Measurements from ENCODE around the gene CYP4B1. TPM values are rescaled to one million over a fixed set of nuclear protein-coding genes. Genes with fewer than 3 reads are reported as not detected.

The CYP4B1 gene
- total RNA-seq, 2 experiments from 2014 or later, result not detected

- Histone ChIP-seq H3K4me1 (ENCODE audit: insufficient read depth, low read length, poor library complexity, severe bottlenecking) (no peaks in the 10 kb centered on the region), H3K4me3 (ENCODE audit: low read depth, low read length, poor library complexity, severe bottlenecking) (no peak overlapping the region), H2AFZ (ENCODE audit: low read length) (no peak overlapping the region), H3K9me2 (ENCODE audit: insufficient read depth, low read length) (no peaks in the 10 kb centered on the region), H3K4me2 (ENCODE audit: low read length) (no peak overlapping the region), H3K9me3 (ENCODE audit: low read length) (no peaks in the 10 kb centered on the region), H3K79me2 (ENCODE audit: insufficient read depth, low read depth, low read length) (no peaks in the 10 kb centered on the region), H4K20me1 (ENCODE audit: insufficient read depth, low read length) (no peaks in the 10 kb centered on the region), H3K36me3 (ENCODE audit: insufficient read depth, low read length) (no peaks in the 10 kb centered on the region), H3K27ac (ENCODE audit: low read depth, low read length, poor library complexity, severe bottlenecking) (no peak overlapping the region)
- no TSS peak for BruUV-seq (replicated peaks)
- ChIA-PET POLR2A (no interaction called here), CTCF (ENCODE audit: unreplicated experiment) (no interaction called here)
- intact Hi-C loops (cut with micrococcal nuclease; ENCODE audit: unreplicated experiment), result no loop called here
- DNase-seq (ENCODE audit: low spot score), result no peak
- no peak for TF ChIP-seq CTCF (conservative IDR thresholded peaks at IDR 0.05; ENCODE audit: low read length)
- TF ChIP-seq EZH2phosphoT487 (IDR thresholded peaks at IDR 0.05; ENCODE audit: borderline replicate concordance, low read depth, low read length), result no peak
These were observed 15.1 kb downstream of the CYP4B1 start for GRCh38 chr1:46813858-46814396.

DNA sequence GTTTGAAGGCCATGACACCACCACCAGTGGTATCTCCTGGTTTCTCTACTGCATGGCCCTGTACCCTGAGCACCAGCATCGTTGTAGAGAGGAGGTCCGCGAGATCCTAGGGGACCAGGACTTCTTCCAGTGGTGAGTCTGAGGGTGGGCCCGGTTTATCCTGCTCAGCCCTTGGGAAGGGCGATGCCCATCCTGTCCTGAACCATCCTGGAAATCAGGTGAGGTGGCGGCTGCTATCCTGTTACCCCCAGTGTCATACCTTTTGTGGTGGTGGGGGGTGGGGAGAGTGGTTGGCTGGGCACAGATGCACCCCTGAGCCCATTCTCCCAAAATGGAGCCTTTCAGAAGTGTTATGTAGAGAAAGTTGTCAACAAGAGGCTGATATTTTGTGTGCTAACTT lies 16.3 kb downstream of the CYP4B1 start:
- no peak overlapping the region for H3K4me2 ChIP-seq (ENCODE audit: low read length)
- H3K36me3 ChIP-seq (ENCODE audit: insufficient read depth, low read length), result no peaks in the 10 kb centered on the region
- no peak for DNase-seq (ENCODE audit: low spot score)
- TF ChIP-seq CTCF (conservative IDR thresholded peaks at IDR 0.05; ENCODE audit: low read length), result no peak
- no peak for TF ChIP-seq EZH2phosphoT487 (IDR thresholded peaks at IDR 0.05; ENCODE audit: borderline replicate concordance, low read depth, low read length)
- no peaks in the 10 kb centered on the region for H3K9me2 ChIP-seq (ENCODE audit: insufficient read depth, low read length)
- no TSS peak for BruUV-seq (replicated peaks)
- no peaks in the 10 kb centered on the region for H3K4me1 ChIP-seq (ENCODE audit: insufficient read depth, low read length, poor library complexity, severe bottlenecking)
- intact Hi-C loops (cut with micrococcal nuclease; ENCODE audit: unreplicated experiment), result no loop called here
- H4K20me1 ChIP-seq (ENCODE audit: insufficient read depth, low read length), result no peaks in the 10 kb centered on the region
- no peak overlapping the region for H3K27ac ChIP-seq (ENCODE audit: low read depth, low read length, poor library complexity, severe bottlenecking)
- H3K79me2 ChIP-seq (ENCODE audit: insufficient read depth, low read depth, low read length), result no peaks in the 10 kb centered on the region
- no peak overlapping the region for H3K4me3 ChIP-seq (ENCODE audit: low read depth, low read length, poor library complexity, severe bottlenecking)
- H2AFZ ChIP-seq (ENCODE audit: low read length), result no peak overlapping the region
- ChIA-PET POLR2A (interaction anchor here (0.6 kb wide), 1 partner anchor 578 kb away, joined by 6 read pairs; no protein-coding TSS in a partner anchor), CTCF (ENCODE audit: unreplicated experiment) (no interaction called here)
- no peaks in the 10 kb centered on the region for H3K9me3 ChIP-seq (ENCODE audit: low read length)

DNA sequence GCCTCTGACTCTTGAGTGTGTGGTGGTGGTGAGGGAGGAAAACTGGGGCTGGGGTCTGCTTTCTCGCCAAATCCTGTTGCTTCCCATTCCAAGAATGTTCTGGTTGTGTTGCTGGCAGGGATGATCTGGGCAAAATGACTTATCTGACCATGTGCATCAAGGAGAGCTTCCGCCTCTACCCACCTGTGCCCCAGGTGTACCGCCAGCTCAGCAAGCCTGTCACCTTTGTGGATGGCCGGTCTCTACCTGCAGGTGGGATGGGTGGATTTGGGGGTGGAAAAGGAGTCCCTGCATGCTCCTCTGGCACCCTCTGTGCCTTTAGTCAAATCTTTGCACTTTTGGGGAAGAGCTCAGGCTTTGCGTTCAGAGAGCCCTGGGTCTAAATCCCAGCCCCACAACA lies 18.1 kb downstream of the CYP4B1 start:
- DNase-seq (ENCODE audit: low spot score), result no peak
- Histone ChIP-seq H3K27ac (ENCODE audit: low read depth, low read length, poor library complexity, severe bottlenecking) (no peak overlapping the region), H3K4me1 (ENCODE audit: insufficient read depth, low read length, poor library complexity, severe bottlenecking) (no peaks in the 10 kb centered on the region), H3K4me2 (ENCODE audit: low read length) (no peak overlapping the region), H4K20me1 (ENCODE audit: insufficient read depth, low read length) (no peaks in the 10 kb centered on the region), H3K9me2 (ENCODE audit: insufficient read depth, low read length) (no peaks in the 10 kb centered on the region), H3K9me3 (ENCODE audit: low read length) (no peaks in the 10 kb centered on the region), H3K4me3 (ENCODE audit: low read depth, low read length, poor library complexity, severe bottlenecking) (no peak overlapping the region), H2AFZ (ENCODE audit: low read length) (no peak overlapping the region), H3K79me2 (ENCODE audit: insufficient read depth, low read depth, low read length) (no peaks in the 10 kb centered on the region), H3K36me3 (ENCODE audit: insufficient read depth, low read length) (no peaks in the 10 kb centered on the region)
- TF ChIP-seq EZH2phosphoT487 (IDR thresholded peaks at IDR 0.05; ENCODE audit: borderline replicate concordance, low read depth, low read length) (no peak), CTCF (conservative IDR thresholded peaks at IDR 0.05; ENCODE audit: low read length) (no peak)
- POLR2A ChIA-PET, result interaction anchor here (0.6 kb wide), 1 partner anchor 33 kb away, joined by 3 read pairs; no protein-coding TSS in a partner anchor
- no TSS peak for BruUV-seq (replicated peaks)
- intact Hi-C loops (cut with micrococcal nuclease; ENCODE audit: unreplicated experiment), result no loop called here
- CTCF ChIA-PET (ENCODE audit: unreplicated experiment), result interaction anchor here (0.5 kb wide), 1 partner anchor 188 kb away, joined by 3 read pairs; no protein-coding TSS in a partner anchor
